Measurements from ENCODE around the gene CEP72.

- TF ChIP-seq, protein P1, sequence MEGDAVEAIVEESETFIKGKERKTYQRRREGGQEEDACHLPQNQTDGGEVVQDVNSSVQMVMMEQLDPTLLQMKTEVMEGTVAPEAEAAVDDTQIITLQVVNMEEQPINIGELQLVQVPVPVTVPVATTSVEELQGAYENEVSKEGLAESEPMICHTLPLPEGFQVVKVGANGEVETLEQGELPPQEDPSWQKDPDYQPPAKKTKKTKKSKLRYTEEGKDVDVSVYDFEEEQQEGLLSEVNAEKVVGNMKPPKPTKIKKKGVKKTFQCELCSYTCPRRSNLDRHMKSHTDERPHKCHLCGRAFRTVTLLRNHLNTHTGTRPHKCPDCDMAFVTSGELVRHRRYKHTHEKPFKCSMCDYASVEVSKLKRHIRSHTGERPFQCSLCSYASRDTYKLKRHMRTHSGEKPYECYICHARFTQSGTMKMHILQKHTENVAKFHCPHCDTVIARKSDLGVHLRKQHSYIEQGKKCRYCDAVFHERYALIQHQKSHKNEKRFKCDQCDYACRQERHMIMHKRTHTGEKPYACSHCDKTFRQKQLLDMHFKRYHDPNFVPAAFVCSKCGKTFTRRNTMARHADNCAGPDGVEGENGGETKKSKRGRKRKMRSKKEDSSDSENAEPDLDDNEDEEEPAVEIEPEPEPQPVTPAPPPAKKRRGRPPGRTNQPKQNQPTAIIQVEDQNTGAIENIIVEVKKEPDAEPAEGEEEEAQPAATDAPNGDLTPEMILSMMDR (IDR thresholded peaks at IDR 0.05), result no peak
- TF ChIP-seq POLR2A (IDR thresholded peaks at IDR 0.05), result no peak
These were observed 62.5 kb downstream of the CEP72 start for GRCh38 chr5:674630-675011.
